Measurements from ENCODE around the gene ERBB2.
"Not testable (repeated sequence)": the region's sequence is repeated elsewhere in the genome, so short reads cannot be mapped to it uniquely, and the experiment has no call there.

ERBB2 gene

DNA sequence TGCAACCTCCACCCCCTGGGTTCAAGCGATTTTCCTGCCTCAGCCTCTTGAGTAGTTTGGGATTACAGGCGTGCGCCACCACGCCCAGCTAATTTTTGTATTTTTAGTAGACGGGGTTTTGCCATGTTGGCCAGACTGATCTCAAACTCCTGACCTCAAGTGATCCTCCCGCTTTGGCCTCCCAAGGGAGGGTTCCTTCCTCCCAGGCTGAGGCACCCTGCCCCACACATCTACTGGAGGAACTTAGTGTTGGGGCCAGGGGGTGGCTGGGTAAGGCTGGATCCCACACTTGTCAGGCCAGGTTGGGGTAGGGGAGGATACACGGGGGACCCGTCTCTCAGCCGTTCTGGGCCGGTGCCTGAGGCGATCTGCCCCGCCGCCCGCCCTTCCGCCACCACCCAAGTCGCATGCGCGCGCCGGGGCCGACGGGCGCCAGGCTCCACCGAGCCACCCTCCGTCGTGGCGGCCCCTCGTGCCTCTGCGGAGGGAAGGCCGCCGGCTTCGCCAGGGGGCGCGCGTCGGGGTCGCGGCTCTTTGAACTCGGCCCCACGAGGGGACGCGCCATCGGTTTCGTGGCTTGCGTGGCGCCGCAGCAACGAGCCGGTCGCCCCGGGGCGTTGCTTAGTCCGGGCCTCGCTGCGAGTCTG, 53.8 kb downstream of the ERBB2 start:
- no peak for TF ChIP-seq ZNF274 (IDR thresholded peaks at IDR 0.05; ENCODE audit: low read depth, low read length)
- peak overlapping the region; percentile 48; the same call in 1 of the 2 replicates for H3K4me3 ChIP-seq (ENCODE audit: low read length)

DNA sequence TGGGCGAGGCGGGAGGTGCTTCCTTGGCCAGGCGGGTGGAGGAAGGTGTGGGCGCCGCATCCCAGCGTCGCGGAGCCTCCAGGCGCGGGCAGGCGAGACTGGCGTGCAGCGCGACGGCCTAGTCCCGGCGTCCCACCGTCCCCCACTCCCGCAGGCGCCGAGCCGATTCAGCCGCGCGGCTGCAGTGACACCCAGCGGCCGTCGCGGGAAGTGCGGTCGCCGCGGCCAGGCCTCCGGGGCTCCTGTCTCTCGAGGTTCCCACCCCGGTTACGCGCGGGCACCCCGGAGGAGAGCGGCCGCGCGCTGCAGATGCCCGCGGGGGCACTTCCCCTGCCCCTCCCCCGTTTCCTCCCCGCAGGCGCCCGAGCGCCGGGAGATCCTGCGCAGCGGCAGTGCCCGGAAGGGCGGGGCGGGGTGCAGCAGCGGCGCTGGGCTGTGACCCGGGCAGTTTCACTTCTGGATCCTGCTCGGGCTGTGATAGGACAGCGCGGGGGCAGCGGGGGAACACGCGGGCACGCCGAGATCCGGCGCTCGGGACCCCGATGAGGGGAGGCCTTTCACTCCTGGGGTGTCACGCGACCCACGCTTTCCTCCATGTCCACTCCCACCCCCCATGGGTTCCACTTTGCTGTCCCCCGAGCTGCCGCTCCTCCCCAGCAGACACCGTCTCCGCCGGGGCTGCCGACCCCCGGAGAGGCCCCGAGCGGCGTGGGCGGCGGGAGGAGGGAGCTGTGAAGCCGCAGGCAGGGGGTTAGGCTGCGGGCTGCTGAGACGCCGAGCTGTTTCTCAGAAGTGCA, 54.5 kb downstream of the ERBB2 start:
- H3K4me3 ChIP-seq (ENCODE audit: low read length): peak overlapping the region; percentile 48; the same call in 1 of the 2 replicates
- no peak for TF ChIP-seq ZNF274 (IDR thresholded peaks at IDR 0.05; ENCODE audit: low read depth, low read length)

- no peak for TF ChIP-seq ZNF274 (IDR thresholded peaks at IDR 0.05; ENCODE audit: low read depth, low read length)
- H3K4me3 ChIP-seq (ENCODE audit: low read length): peak overlapping the region; percentile 22; the same call in 1 of the 2 replicates
Observed at GRCh38 chr17:39754958-39755553, 55.2 kb downstream of the ERBB2 start.

- H3K4me3 ChIP-seq (ENCODE audit: low read length): peak overlapping the region; percentile 22; the same call in 1 of the 2 replicates
- TF ChIP-seq ZNF274 (IDR thresholded peaks at IDR 0.05; ENCODE audit: low read depth, low read length): no peak
Observed at GRCh38 chr17:39755554-39756379, 55.9 kb downstream of the ERBB2 start.

DNA sequence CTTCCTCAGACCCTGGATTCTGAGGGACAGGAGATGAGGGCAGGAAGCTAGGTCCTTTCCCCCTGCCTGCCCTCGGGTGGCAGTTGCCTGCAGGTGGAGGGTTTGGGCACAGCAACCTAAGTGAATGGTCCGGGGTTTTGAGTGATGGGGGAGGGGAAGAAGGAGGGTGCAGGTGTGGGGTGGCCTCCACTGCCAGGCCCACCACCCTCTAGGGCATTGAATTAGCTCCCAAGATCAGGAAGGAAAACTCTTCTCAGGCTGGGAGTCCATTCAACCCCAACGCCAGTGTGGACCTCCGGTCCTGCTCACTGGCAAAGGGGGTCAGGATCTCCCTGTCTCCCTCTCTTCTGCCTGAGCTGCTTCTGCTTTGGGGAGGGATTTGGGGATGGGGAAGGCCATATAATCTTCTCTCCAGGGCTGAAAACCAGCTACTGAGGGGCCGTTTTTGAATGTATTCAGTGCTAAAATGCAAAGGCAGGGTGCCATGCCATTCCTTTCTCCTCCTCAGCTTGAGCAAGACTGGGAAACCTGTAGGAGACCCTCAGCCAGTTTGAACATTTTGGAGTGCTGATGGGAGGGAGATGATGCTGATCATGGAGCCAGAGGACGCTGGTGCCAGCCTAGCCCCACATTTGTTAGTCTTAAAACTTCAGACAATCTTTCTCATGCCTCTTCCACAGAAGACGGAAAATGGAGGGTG, 56.7 kb downstream of the ERBB2 start:
- no peak overlapping the region; the same call in 1 of the 2 replicates for H3K4me3 ChIP-seq (ENCODE audit: low read length)
- TF ChIP-seq ZNF274 (IDR thresholded peaks at IDR 0.05; ENCODE audit: low read depth, low read length): no peak

DNA sequence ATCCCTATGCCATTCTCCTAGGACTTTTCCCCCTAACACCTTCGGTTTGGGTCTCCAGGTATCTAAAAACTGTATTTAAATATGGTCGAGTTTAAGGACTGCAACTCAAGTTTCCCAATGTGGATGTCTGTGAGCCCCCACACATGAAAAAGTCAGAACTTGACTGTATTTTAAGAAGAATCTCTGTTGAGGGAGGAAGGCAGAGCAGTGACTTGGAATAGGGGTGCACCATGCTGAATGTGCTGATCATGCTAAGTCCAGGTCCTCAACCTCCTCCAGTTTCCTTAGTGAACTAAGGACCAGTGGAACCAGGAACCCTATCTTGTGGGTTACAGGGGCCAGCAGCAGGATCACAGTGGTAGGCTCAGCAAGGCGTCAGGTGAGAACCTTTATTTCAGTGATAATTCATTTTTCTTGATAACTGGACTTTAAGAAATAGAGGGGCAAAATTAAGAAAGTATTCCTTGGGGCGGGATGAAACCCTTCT, 57.4 kb downstream of the ERBB2 start:
- no peak for TF ChIP-seq ZNF274 (IDR thresholded peaks at IDR 0.05; ENCODE audit: low read depth, low read length)
- H3K4me3 ChIP-seq (ENCODE audit: low read length): no peak overlapping the region

DNA sequence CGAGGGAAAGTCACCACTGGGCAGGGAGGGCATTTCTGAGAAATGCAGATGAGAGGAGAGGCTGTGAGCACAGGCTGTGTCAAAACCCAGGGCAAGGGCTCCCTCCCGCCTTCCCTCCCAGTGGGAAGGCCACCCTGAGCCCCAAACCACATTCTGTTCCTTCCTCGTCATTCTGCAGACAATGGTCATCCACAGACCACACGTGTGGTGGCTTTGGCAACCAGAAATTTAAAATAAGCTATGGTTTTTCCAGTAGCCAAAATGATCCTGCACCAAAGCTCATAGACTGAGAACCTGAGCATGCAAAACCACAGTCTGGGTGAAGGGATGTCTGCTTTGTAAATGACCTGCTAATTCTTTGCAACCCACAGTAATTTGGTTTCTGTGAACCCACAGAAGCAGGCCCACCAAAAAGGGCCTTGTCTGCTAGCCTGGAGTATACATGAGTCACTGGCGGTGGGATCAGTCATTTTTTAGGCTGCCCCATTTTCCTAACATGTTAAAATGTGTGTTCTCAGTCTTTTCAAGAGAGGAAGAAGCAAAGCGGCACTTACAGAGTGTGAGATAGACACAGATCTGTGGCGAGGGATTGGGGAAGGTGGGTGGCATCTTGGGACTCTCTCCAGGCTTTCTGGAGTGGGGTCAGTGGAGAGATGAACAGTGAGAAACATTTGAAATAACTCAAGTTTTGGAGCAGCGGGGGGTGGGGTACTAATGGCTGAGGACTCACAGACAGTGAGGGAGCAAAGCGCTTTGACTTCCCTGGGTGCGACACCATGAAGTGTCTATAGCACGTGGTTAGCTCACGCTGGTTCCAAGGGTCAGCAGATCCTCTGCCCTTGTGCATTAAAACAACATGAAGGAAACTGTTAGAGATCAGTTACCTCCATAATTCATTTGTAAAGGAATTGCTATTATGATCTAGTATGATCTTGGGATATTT, 58.3 kb downstream of the ERBB2 start:
- H3K4me3 ChIP-seq (ENCODE audit: low read length): peak overlapping the region; percentile 20; the same call in 1 of the 2 replicates
- TF ChIP-seq ZNF274 (IDR thresholded peaks at IDR 0.05; ENCODE audit: low read depth, low read length): no peak

GRCh38 chr17:39759204-39759603, 59.3 kb downstream of the ERBB2 start:
- TF ChIP-seq ZNF274 (IDR thresholded peaks at IDR 0.05; ENCODE audit: low read depth, low read length): no peak
- H3K4me3 ChIP-seq (ENCODE audit: low read length): no peak overlapping the region

- TF ChIP-seq ZNF274 (IDR thresholded peaks at IDR 0.05; ENCODE audit: low read depth, low read length): no peak
- H3K4me3 ChIP-seq (ENCODE audit: low read length): no peak overlapping the region
Observed at GRCh38 chr17:39761861-39762496, 62.1 kb downstream of the ERBB2 start.

GRCh38 chr17:39763051-39763820, 63.4 kb downstream of the ERBB2 start:
- no peak overlapping the region for H3K4me3 ChIP-seq (ENCODE audit: low read length)
- TF ChIP-seq ZNF274 (IDR thresholded peaks at IDR 0.05; ENCODE audit: low read depth, low read length): no peak

DNA sequence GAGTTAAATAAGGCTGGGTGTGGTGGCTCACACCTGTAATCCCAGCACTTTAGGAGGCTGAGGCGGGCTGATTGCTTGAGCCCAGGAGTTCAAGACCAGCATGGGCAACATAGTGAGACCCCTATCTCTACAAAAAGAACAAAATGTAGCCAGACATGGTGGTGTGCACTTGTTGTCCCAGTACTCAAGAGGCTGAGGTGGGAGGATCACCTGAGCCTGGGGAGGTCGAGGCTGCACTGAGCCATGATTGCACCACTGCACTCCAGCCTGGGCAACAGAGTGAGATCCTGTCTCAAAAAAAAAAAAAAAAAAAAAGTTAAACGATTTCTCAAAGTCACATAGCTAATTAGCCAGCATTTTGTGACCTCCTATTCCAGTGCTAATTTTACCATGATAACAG, 64.3 kb downstream of the ERBB2 start:
- H3K4me3 ChIP-seq (ENCODE audit: low read length): not testable (repeated sequence)

Data from GM08714 (cell line).